HG02588 (cell line): ENCODE results near the gene OGFOD1.
A peak's percentile ranks its signal among the peaks of the same experiment; 100 is the strongest.
"Not testable (repeated sequence)": the region's sequence is repeated elsewhere in the genome, so short reads cannot be mapped to it uniquely, and the experiment has no call there.

Source experiments
- ATAC-seq: cut with Tn5 transposase; IDR thresholded peaks from one replicate; pipeline ENCODE4 v1.9.1; 2021; ENCODE audit warnings: mild to moderate bottlenecking, moderate library complexity; ENCODE audit not compliant: unreplicated experiment

Gene OGFOD1

GRCh38 chr16:56479469-56479868 is 28.1 kb downstream of the OGFOD1 start:
- no peak for ATAC-seq

- no peak for ATAC-seq
Observed at GRCh38 chr16:56480776-56481467, 29.6 kb downstream of the OGFOD1 start.

GRCh38 chr16:56481468-56482122 is 30.2 kb downstream of the OGFOD1 start:
- ATAC-seq = no peak

GRCh38 chr16:56482683-56483236 is 31.4 kb downstream of the OGFOD1 start:
- no peak for ATAC-seq

DNA sequence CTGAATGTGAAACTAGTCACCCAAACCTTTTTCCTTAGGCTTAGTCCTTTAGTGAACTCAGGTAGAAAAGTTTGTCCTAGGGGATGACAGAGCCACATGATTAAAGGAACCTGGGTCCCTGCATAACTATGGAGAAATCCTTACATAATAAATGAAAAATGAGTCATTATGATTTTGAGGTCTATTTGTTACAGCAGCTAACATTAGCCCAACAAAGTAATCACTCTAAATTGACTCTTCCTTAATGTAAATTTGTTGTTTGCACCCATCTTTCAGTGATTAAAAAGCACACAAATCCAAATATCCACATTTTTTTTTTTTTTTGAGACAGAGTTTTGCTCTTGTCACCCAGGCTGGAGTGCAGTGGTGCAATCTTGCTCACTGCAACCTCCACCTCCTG is 32.0 kb downstream of the OGFOD1 start:
- no peak for ATAC-seq

DNA sequence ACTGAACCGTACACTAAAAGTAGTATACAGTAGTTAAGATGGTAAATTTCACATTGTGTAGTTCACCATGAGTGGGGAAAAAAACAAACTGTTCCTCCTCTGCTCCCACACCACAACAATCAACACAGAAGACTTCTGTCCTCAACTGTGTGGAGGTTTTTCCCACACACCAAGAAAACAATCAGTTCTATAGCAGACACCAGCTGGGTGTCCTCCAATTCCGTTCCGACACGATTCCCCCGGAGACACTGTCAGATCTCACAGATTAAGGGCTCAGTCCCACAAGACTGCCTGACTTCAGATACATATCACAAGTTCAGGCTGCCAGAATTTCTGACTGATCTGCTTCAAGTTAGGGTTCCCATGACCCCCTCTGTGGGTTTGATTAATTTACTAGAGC is 36.7 kb downstream of the OGFOD1 start:
- ATAC-seq = no peak

DNA sequence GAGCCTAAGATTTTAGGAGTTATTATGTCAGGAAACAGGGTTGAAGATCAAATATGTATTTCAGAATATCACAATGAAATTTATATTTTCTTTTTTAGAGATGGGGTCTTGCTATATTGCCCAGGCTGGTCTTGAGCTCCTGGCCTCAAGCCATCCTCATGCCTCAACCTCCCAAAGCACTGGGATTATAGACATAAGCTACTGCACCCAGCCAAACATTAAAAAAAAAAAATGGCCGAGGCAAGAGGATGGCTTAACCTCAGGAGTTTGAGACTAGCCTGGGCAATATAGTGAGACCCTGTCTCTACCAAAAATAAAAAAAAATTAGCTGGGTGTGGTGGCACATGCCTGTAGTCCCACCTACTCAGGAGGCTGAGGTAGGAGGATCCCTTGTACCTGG is 37.5 kb downstream of the OGFOD1 start:
- not testable (repeated sequence) for ATAC-seq

- no peak for ATAC-seq
Observed at GRCh38 chr16:56491657-56492261, 40.4 kb downstream of the OGFOD1 start.

DNA sequence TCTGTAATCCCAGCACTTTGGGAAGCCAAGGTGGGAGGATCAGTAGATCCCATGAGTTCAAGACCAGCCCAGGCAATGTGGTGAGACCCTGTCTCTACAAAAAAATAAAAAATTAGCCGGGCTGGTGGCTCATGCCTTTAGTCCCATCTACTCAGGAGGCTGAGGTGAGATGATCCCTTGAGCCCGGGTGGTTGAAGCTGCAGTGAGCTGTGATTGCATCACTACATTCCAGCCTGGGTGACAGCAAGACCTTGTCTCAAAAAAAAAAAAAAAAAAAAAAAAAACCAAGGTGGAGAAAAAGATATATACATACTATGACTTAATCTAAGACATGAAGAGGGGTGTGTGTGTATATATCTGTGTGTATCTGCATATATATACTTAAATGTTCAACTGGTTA is 41.8 kb downstream of the OGFOD1 start:
- ATAC-seq = no peak

DNA sequence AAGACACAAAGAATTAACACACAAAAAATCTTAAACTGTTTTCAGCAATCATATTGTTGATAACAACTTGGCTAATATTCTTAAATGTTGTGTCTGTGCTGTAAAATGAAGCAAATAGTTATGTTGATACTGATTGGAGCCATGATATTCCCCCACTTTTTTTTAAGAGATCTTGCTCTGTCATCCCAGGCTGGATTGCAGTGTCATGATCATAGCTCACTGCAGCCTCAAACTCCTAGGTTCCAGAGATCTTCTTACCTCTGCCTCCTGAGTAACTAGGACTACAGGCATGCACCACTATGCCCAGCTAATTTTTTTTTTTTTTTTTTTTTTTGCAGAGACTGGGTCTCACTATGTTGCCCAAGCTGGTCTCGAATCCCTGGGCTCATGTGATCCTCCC is 42.5 kb downstream of the OGFOD1 start:
- no peak for ATAC-seq

- ATAC-seq = no peak
Observed at GRCh38 chr16:56505181-56505580, 53.8 kb downstream of the OGFOD1 start.

DNA sequence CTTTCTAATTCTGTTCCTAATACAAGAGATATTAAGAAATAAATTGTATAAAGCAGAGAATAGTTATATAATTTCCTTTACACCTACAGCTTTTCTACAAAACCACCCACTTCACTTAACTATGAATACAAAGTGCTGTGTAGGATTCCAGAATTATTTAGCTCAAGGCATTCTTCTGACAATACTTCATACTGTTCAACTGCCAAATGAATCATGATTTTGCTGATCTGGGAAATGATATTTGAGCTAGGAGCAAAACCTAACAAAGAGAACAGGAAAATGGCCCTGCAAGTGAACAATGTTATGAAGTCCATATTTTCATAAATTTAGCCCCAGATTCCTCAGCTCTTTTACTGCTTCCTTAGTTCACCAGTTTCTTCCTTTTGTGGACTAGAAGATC is 55.6 kb downstream of the OGFOD1 start:
- ATAC-seq = no peak

DNA sequence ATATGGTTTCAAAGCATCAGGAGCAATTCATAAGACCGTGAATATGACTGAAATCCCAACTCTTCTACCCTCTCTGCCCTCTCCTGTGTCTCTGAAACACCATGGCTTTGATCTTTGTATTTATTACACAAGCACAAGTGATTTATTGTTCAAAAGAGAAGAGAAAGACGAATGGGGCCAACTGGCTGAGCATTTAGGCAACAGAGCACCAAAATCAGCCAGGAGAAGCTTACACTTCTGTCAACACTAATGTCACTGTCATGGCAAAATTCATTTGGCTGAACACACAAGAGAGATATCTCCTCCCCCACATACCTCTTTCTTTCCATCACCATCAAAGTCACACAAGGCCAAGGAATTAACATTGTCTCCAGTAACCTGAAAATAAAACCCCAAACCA is 59.2 kb downstream of the OGFOD1 start:
- ATAC-seq = no peak

DNA sequence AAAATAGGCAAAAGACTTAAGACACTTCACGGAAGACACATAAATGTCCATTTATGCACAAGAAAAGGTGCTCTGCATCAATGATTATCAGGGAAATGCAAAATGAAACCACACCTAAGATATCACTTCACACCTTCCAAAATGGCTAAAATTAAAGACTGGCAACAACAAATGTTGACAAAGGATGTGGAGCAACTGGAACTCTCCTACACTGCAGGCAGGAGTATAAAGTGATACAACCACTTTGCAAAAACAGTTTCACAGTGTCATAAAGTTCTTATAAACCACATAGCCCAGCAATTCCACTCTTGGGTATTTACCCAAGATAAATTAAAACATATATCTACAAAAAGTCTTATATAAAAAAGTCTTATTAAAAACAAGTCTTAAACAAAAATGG is 60.7 kb downstream of the OGFOD1 start:
- ATAC-seq = no peak

- no peak for ATAC-seq
Observed at GRCh38 chr16:56513091-56513490, 61.7 kb downstream of the OGFOD1 start.

DNA sequence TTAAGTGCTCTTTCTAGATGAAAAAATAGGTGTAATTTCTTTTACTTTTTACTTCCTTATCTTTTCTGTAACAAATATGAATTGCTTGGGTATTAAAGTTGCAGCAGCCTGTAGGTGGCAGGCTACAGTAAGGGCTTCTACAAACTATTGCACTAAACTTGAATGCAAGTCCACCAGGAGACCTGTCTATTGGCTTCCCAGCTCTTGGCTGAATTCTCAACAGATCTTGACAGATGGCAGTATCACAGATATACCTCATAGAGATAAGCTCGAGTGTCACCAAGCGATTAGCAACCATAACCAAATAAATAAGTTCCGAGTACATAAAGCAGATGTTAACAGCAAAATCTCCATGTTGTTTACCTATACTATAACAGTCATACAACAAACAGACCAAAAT is 62.6 kb downstream of the OGFOD1 start:
- no peak for ATAC-seq

- no peak for ATAC-seq
Observed at GRCh38 chr16:56514845-56515244, 63.5 kb downstream of the OGFOD1 start.

DNA sequence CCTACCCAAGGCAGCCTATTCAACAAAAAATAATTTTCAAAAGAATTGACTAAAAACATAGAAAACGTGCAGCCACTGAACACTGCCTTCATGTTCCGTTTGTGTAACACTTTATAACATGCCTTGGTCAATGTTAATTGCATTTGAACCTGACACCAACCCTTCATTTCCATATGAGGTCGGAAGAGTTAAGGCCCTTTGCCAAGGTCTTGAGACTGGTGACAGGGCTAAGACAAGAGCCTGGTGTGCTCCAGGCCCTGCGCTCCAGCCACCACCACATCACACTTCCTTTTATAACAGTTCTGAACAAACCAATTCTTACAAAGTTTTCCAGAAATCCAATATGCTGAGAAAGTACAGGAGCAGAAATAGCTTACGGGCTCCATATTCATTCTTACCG is 64.3 kb downstream of the OGFOD1 start:
- ATAC-seq = no peak

DNA sequence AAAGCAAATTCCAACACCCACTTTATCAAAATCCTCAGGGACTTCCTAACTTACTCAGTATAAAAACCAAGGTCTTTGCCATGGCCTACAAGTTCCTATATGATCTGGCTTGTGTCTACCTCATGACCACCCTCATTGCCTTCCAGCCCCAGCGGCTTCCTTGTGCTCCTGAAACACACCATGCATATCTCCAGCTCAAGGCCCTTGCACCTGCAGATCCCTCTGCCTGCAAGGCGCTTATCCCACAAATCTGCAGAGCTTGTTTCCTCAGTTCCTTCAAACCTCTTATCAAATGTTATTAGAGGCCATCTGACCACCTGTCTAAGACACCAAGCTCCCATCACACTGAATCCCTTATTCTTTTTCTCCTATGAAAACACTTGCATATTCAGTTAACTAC is 65.9 kb downstream of the OGFOD1 start:
- no peak for ATAC-seq

DNA sequence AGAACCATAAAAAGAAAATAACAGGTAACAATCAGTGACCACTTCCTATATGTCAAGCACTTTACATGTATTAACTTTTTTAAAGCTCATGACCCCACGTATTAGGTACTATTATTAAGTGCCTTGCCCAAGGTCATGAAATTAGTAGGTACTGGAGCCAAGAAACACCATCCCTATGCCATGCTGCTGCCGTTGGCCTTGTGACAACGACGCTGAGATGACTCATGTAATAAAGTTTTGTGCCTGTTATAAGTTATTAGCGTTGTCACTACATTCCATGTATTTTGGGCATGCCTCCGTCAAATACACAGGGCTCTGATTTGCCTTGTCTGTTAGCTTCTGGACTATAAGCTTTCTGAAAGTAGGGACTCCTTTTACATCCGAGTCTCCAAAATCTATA is 67.1 kb downstream of the OGFOD1 start:
- ATAC-seq = no peak

DNA sequence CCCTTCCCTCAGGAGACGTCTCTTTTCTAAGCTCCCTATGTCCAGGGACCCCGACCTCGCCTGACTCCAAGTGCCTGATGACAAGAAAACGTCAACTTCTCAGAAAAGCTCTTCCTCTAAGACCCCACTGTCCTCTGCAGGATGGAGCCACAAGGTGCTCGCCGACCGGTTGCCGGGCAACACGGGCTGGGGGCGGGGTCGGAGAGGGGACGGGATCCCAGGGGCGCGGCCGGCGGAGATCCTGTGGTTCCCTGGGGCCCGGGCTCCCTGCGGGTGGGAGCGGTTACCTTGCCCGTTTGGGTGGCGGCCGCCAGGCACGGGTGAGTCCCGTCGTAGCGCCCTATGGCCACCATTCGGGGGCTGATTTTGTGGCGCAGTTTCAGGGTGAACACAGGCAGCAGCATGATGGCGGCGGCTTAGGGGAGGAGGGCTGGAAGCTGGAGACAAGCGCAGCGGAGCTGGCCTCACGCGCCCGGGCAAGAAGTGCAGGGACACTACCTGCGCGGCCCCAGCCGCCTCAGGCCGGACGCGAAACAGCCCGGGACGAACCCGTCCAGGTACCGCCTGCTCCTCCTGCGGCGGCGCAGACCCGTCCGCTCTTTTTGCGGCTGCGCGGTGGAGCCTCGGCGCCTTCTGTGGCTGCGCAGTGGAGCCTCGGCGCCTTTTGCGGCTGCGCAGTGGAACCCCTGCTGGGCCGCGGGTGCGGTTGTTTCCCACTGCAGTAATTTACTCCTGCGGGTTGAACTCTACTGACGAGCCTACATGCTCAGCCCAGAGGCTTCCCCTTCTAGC is 68.3 kb downstream of the OGFOD1 start, which contains the start of gene BBS2:
Gene BBS2 (minus strand): TSS at position 566 of the 792 bp plus-strand sequence. CDS start 162 bp downstream, at position 404.
- ATAC-seq = peak; percentile 87
